ENCODE data around the gene CADM1.
A peak's percentile ranks its signal among the peaks of the same experiment; 100 is the strongest.

CADM1 gene

DNA sequence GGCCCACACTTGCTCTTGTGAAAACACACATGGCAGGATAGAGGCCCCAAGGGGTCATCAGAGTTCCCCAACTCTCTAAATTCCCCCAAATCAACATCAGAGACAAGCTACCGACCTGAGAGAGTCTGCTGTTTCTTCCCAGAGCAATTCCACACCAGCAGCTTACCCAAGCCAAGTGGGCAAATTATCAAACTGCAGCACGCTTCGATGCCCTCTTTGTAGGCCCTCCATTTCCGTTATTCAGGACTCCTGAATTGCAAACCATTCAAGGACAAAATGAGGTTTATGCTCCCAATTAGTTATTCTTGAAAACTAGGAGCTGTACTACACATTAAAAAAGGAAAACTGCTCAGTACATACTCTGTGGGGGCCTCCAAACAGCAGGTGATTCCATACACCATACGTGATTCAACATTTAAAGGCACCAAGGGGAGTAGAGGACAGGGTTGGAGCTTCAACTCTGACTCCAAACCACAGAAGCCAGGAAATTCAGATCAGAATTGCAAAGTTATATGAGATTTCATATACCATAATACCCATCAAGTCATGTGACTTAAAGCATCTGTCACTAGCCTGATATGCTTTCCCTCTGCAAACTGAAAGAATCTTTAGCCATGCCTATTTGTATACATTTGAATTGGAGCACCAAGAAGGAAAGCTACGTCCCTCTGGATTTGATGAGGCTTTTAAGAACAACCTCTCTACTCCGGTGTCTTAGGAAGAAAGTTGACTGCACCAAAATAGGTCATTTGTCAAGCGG lies 234.8 kb downstream of the CADM1 start:
- DNase-seq = peak in 1 of 2 experiments; percentile 36

DNA sequence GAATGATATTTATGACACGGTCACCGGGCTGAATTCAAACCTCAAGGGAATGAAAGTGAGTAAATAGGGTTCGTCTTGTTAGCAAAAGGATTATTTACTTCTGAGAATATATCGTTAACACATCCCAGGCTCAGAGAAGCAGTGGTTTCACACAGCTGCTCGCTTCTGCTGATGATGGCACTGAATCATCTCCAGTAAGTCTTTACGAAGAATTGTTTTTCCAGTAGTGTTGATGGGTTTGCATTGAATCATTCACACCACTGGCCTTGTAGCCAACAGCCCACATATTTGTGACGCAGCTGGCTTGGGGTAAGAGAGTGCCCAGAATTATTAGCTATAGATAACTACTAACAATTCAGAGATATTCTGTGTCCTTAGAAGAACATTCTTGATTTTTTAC lies 236.3 kb downstream of the CADM1 start:
- no peak for DNase-seq

DNA sequence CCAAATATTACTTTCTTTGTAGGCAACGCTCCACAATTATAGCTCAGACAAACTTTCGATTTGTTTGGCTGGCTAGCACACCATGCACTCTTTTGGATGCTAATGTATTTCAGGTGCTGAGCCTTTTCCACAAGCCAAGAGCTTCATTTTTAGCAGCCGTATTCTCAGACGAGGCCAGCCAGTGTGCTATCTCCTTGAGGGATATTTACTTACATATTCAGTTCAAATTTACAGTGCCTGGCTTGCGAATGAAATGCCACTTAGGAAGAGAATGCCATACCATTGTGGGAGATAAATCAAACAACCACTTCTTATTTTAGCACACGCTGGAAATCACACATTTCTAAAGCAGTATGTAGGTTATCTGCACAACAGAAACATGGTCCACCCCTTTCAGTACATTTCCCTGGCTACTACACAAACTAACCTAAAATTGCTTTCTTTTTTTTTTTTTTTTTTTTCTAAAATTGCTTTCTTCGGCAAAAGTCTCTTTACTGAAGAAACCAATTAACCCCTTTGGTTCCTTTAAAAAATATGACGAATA lies 236.9 kb downstream of the CADM1 start:
- no peak for DNase-seq

DNA sequence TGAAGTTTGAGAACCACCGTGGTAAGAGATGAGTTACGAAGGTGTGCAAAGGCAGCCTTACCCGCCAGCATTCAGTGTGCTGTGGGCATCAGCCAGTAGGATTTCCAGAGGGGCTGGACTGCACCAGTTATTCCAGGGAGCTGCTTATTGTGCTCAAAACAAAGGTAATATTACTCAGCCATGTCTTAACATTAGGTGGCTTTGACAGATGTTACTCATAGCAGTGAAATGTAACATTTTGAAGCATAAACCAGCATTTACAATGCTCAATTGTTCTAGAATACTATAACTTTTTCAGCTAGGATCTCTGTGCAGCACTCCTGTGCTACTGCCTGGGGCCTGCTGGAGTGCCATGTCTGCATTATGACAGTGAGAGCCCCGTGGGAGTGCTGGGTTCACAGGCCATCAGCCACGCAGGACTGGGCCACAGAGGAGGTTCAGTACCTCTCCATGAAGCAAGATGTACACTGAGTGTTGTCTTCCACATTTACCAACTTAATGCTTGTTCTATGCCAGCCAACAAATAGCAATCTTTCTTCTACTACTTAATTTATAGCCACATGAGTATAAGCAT lies 238.1 kb downstream of the CADM1 start:
- DNase-seq = no peak

DNA sequence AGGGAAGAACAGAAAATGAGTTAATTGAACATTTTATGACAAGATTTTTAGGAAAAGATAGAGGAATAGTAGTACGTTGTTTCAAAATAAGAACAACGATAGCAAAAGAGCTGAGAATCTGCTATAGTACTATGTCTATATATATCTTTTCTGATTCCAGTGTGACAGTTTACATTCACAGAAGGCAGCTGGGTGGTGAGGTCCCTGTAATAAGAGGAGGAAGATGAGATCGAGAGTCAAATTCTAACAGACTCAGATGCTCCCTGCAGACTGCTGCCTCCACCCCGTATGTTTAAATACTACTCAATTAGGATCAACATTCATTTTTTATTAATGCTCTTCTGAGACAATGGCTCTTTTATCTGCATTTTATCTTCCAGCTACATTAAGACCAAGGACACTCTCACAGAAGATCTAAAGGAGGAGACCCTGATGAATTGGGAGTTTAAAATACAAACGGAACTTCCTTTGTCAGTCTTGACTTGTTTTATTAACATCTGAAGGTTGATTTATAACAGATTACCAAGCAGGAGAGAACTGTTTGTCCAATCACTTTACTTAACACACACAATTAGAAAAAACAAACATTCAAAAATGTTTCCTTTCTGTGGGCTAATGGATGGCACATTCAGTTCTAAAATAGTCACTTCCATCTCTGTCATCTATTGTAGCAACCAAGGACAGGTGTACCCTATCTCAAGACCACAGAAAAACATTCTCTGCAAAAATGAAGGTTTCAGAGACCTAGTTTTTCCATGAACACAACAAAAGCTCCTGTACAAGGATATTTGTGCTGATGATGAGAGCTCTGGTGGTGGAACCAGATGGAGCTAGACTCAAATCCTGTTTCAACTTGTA lies 240.2 kb downstream of the CADM1 start:
- DNase-seq = no peak

DNA sequence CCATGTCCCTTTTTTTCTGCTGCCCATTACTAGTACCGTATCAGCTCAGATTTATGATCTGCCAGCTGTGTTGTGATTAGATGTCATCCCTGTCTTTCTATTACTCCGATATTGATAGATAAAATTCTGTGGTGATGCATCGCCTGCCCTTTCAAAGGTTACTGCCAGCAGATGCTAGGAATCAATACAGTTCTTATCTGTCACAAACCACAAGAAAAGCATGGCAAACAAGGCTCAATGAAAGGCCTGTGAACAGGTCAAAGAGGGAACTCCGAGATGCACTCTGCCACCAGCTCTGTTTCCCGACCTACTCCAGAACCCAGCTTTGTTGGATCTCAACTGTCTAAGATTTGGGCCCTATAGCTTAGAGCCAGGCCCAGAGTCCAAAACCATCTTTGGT lies 246.0 kb downstream of the CADM1 start:
- DNase-seq = no peak

DNA sequence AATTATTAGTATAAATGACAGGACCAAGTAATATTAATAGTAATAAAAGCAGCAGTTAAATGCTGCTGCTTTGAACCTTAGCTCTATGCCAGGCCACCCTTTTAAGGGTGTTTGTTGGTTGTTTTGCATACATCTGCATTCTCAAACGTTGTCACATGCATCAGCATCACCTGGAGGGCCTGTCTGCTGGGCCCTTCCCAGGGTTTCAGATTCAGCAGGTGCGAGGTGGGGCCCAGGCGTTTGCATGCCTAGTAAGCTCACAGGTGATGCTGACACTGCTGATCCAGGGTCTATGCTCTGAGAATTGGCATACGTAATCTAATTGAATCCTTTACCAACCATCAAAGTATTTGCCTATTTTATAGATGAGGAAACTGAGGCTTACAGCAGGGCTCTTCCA lies 246.5 kb downstream of the CADM1 start:
- no peak for DNase-seq

DNA sequence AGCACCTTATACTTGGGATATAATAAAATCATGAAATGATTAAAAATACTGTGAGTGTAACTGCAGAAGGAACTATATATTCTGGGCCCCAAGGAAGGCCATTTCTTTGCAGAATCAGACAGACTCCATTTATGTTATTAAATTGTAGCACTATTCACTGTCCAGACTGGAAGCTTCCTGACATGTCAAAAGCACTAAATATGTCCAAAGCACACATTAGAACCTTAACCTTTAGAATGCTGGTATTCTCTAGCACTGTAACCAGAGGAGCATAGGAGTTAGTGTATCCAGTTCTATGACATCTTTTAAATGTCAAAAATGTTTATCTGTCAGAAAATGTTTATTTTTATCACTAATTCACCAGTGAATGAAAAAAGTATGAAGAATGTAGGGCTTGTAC lies 246.9 kb downstream of the CADM1 start:
- no peak for DNase-seq

DNA sequence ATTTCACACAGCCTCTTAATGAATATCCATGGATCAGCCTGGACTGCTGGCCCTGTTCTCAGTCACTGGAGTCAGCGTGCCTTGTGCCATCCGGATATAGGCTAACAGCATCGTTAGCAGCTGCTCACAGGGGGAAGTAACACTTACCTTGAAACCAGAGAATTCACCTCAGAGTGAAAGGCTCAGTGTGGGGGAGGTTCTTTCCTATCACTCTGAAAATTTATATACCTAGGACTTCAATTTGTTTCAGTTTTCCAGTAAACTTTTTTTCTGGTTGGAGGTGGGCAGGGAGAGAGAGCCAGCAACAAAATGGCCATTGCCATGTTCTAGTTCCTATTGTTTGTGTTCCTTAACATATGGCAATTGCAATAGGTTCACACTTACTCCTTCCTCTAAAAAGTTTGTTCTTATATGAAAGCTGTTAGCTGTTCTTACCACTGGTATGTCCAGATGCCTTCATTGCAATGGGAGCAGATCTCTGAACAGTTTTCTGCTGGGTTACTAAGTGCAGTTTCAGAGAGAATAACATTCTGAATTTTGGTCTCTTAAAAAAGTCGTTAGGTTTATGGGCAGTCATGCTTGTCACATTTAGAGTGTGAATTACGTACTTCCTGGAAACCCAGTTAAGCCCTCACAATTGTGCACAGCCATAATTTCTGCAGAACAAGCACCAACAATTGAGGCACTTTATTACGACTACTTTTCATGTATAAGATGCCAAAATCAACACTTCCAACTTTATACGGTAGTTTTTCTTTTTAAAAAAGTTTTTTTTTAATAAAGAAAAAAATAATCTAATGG lies 247.6 kb downstream of the CADM1 start:
- DNase-seq = peak in 1 of 2 experiments; percentile 43

DNA sequence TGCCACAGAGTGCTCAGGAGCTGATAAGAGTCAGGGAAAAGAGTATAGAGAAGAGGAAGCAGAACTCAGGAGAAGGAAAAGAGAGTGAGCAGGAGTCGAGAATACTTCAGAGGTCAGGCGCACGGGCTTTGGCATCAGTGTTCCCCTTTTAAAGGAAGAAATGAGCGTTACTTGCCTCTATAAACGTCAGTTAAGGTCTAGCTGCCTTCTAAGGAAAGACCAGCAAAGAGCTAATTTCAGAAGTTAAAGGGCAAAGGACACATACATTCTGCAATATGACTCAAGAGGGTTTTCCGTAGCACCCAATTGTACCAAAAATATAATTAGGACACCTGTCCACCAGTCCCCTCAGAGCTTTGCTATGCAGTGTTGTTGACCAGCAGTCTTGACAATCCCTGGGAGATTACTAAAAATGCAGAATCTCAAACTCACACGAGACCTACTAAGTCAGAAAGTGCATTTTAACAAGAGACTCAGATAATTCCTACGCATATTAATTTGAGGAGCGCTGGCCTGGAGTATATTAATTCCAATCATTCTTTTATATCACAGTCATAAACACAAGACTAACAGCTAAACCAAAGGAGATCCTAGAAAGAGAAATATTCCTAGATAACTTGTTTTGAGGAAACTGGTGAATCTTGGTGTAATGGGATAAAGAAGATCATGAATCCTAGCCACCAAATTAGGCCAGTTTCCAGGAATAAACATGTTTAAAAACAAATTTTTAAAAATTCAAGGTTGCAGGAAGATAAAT lies 249.0 kb downstream of the CADM1 start:
- no peak for DNase-seq

DNA sequence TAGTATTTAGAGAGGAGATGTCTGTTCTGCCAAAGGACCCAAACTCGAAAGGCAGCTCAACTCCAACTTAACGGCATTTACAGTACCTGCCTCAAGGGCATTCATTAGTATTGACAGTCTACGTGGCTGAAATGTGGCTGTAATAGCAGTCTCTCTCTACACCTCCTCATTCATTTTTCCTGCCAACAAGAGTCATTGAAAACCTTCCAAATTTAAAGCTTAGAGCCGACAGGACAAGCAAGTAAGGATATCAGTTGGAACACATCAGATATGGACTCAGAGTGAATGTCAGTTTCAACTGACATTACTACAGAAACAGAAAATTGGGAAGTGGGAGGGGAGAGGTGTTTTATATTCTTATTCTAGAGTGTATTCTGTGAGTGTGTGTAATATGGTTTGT lies 253.1 kb downstream of the CADM1 start:
- no peak for DNase-seq

DNA sequence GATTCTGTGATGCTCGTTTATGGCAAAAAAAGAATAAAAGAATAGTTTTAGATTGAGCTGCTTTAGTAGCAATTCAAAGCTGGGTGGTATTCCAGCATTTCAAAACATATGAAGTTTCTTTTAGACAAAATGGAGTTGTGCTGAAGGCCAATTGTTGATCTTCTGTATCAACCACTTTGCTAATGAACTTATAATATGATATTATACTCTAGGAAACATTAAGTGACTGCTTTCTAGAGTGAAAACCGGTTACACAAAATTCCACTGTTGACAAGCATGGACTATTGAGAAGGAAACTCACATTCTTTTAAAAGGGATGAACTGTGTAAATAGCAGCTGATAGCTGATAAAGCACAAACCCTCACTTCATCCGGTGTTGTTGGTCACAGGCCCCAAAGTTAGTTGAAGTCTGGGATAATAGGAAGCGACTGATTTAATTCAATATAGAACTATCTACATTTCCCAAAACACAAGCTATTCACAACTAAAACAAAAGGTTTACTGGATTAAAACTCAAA lies 255.1 kb downstream of the CADM1 start:
- no peak for DNase-seq

DNA sequence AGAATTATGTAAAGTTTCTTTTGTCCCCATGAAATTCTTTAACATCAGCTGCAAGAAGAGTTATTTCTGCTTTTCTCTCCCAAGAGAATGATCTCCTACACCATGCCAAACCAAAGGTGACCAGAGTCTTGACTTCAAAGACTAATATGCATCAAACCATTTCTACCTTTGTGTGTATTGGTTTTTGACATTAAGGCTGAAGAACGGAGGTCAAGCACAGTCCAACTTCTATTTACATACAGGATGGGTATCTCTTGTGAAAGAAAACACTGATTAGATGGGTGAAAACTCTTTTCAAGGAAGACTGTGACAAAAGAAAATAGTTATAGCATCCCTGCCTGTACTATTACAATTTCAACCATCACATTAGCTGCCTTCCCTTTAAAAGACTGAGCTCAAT lies 256.3 kb downstream of the CADM1 start:
- no peak for DNase-seq

DNA sequence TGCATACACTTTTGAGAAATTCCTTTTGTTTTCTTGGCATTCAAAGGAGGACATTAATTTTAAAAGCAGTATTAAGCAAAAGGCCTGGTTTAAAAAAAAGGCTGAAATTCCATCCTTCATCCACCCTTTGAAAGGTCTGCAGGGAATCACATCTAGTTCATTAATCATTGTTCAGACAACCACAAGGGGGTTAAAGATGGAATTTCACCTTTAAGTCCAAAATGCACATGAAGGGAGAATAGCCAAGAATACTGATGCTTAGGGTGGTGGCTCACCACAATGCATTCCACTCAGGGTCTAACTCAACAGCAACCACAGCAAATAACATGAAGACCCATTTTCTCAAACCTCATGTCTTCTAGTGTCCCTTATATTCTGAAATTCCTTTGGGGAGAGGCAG lies 256.9 kb downstream of the CADM1 start:
- no peak for DNase-seq

DNA sequence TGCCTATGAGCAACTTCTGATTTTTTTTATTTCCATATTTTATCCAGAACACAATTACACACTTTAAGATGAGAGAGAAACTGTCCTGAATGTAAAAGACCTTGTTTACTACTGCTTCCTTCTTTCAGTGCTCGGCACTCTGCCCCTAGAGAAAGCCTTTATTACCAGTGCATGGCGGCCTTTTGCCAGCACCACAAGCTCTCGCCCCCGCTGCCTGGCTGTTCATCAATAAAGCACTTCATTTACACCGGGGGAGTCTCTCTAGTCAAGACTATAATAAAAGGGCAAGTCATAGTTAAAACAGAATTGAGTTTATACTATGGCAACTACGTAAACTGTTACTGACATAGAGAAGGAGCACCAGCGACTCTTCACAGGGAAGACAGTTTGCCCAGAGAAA lies 259.5 kb downstream of the CADM1 start:
- DNase-seq = no peak

DNA sequence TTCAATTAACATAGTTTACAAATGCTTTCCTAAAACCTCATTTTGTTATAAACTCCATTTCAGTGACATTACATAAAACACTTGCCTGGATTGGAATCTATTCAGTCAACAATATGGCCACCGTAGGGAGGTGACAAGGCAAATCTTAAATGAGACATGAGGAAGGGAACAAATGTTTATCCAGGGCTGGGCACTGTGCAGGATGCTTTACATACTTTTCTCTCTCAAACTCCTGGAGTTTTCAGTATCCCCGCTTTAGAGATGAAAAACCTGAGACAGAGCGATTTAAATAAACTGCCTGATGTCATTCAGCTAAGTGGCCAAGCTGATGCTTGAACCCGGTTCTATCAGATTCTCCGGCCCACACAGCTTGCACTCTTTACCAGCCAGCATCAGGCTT lies 259.9 kb downstream of the CADM1 start:
- DNase-seq = no peak

DNA sequence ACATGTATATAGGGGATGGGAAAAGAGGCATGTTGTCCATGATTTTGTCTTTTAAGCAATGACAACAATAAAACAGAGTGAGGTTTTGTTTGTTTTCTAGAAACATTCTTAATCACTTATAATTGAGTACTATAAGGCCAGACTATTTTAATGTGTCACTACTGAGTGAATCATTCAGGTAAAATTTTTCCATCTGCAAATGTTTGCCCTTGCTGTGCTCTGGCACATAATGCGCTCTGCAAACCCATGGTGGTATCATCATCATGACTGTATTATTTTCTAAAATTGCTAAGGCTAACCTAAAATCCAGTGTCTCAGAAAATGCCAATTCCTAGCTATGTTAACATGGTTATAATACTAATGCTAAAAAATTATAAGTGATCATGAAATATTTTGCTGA lies 261.2 kb downstream of the CADM1 start:
- DNase-seq = no peak

DNA sequence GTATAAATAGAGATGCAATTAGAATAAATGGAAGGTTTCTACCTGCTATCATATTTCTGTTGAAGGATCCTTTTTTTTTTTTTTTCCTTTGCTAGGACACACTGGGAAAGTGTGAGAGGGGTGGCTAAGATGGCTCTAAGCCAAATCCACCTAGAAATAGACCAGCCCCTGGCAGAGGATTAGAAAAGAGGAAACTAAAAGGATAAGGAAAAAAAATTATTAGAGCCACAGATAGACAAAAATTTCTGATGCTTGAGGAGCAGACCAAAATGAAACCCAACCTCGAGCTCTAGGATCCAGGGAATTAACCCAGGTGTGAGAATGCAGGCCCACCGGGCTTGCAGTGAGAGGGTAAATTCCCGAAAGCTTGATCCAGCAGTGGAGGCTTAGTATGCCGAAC lies 262.3 kb downstream of the CADM1 start:
- peak in 1 of 2 experiments; percentile 28 for DNase-seq

DNA sequence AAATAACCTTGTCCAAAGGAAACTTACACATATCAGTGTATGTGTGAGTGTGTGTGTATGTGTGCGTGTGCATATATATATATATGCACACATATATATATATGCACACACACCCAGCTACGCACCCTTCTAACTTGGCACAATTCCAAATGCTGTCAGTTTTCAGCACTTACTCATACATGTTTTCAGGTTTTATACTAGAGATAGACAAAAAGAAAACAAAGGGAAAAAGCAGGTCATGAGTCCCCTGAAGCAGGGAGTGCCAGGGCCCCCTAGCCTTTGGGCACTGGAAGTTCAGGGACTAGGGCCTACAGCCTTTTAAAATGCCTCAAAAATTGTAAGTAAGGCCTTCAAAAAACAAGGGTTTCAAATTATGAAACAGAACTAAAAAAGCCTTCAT lies 265.4 kb downstream of the CADM1 start:
- DNase-seq = no peak

DNA sequence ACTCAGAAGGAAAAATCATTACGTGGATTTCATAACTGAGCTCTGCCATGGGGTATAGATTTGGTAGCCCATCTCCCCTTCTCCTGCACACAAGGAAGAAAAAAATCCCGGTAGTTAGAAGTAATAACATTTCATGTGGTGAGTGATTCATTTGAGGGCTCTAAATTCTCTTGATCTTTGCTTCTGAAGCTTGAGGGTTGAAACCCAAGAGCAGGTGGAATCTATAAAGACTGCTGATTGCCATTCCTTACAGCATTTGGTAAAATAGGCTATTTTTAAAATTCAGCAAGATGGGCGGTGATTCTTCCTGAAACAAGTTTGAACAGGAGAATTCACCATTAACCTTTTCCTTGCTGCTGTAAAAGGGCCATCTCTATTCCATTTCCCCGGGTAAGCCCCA lies 266.1 kb downstream of the CADM1 start:
- DNase-seq = no peak

DNA sequence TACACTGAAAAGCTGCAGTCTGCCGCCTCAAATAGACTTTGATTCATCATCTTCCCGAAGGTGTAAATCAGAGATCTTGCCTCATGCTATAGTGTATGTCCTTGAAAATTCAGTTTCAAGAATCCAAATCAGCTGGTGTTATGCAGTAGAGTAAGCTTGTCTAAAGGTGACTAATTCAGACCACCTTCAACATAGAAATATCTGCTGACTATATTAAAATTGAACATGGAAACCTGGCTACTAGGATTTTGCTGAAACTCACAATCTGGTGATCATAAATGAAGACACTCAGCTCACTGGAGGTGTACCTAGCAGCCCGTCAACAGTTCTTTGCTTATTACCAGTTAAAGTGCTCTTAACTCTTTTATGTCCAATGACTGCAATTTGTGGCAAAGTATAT lies 266.6 kb downstream of the CADM1 start:
- no peak for DNase-seq

DNA sequence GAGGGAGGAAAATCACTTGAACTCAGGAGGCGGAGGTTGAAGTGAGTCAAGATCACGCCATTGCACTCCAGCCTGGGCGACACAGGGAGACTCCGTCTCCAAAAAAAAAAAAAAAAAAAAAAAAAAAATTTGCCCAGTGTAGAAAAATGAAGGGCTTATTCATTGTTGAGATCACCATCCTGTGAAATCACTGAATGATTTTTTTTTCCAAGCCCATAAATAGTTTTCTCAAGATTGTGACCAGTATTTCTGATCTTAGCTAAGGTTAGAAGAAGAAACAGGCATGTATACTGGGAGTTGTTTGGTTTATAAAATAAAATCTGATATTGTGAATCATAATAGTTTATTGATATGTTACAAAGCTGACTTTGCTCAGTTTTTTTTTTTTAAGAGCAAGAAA lies 269.4 kb downstream of the CADM1 start:
- DNase-seq = no peak

All from NCI-H524 (cell line).